Liver (tissue), 3 donors: Measurements from ENCODE around the gene FUBP3.

Experiments used
- ATF3 ChIP-seq: IDR thresholded peaks from 2 replicates; pipeline ENCODE4 v1.6.1; 2016; ENCODE audit warnings: antibody characterized with exemption
- FOXA1 ChIP-seq: IDR thresholded peaks from 2 replicates; pipeline ENCODE4 v1.6.1; 2016; ENCODE audit warnings: antibody characterized with exemption
- JUND ChIP-seq, 2 donors: IDR thresholded peaks; 2 replicates each; pipeline ENCODE4 v1.6.1; 2016; ENCODE audit warnings: antibody characterized with exemption in 2 of 2
- RAD21 ChIP-seq, 2 donors: IDR thresholded peaks; 2 replicates each; pipeline ENCODE4 v1.6.1; 2016; ENCODE audit warnings: antibody characterized with exemption in 2 of 2, mild to moderate bottlenecking in 2 of 2
- RXRA ChIP-seq, 2 donors: IDR thresholded peaks; 2 replicates each; pipeline ENCODE4 v1.6.1; 2017 to 2018; ENCODE audit warnings: antibody characterized with exemption in 2 of 2, mild to moderate bottlenecking in 1 of 2
- SP1 ChIP-seq: IDR thresholded peaks from 2 replicates; pipeline ENCODE4 v1.6.1; 2018; ENCODE audit warnings: antibody characterized with exemption, mild to moderate bottlenecking
- TAF1 ChIP-seq: conservative IDR thresholded peaks from 2 replicates; pipeline ENCODE4 v1.6.1; 2016; ENCODE audit warnings: antibody characterized with exemption, mild to moderate bottlenecking
- TF ChIP-seq, protein P1 (sequence below): fragments of 150-350 bp; IDR thresholded peaks from 2 replicates; pipeline ENCODE4 v1.5.1; 2017; ENCODE audit warnings: improper control_type of control experiment, low read depth, low read length; ENCODE audit not compliant: missing input control
- TF ChIP-seq, protein P2 (sequence below): IDR thresholded peaks from 2 replicates; pipeline ENCODE4 v1.6.1; 2016; ENCODE audit warnings: antibody characterized with exemption
- TF ChIP-seq, protein P3 (sequence below): IDR thresholded peaks from 2 replicates; pipeline ENCODE4 v1.6.1; 2016; ENCODE audit warnings: antibody characterized with exemption, mild to moderate bottlenecking
- donor health status: healthy.
- donor health status: healthy.

DNA sequence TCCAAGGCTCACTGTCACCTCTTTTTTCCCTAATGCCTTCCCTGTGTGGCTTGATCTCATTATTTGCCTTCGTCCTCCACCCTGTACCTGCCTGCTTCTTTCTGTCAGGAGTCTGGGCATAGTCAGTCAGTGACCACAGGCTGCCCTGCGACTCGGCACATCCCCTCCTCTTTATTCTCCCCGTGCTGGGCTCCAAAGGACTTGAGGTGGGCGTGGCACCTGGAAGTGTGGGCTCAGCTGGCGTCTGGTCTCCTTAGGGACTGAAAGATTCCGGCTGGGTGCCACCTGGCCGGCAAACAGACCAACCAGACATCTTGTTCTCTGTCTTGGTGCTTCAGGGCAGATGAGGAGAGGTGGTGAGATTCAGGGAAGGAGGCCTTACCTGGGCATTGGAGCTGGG lies 55.4 kb downstream of the FUBP3 start:
- TF ChIP-seq, protein P1, sequence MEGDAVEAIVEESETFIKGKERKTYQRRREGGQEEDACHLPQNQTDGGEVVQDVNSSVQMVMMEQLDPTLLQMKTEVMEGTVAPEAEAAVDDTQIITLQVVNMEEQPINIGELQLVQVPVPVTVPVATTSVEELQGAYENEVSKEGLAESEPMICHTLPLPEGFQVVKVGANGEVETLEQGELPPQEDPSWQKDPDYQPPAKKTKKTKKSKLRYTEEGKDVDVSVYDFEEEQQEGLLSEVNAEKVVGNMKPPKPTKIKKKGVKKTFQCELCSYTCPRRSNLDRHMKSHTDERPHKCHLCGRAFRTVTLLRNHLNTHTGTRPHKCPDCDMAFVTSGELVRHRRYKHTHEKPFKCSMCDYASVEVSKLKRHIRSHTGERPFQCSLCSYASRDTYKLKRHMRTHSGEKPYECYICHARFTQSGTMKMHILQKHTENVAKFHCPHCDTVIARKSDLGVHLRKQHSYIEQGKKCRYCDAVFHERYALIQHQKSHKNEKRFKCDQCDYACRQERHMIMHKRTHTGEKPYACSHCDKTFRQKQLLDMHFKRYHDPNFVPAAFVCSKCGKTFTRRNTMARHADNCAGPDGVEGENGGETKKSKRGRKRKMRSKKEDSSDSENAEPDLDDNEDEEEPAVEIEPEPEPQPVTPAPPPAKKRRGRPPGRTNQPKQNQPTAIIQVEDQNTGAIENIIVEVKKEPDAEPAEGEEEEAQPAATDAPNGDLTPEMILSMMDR = no peak
- TF ChIP-seq RAD21 (IDR thresholded peaks at IDR 0.05) = no peak
- TF ChIP-seq RXRA (IDR thresholded peaks at IDR 0.05) = no peak
- TF ChIP-seq, protein P2, sequence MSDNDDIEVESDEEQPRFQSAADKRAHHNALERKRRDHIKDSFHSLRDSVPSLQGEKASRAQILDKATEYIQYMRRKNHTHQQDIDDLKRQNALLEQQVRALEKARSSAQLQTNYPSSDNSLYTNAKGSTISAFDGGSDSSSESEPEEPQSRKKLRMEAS = no peak
- TF ChIP-seq JUND (IDR thresholded peaks at IDR 0.05) = no peak
- TF ChIP-seq TAF1 = no peak
- no peak for TF ChIP-seq FOXA1
- TF ChIP-seq ATF3 = no peak
- TF ChIP-seq, protein P3, sequence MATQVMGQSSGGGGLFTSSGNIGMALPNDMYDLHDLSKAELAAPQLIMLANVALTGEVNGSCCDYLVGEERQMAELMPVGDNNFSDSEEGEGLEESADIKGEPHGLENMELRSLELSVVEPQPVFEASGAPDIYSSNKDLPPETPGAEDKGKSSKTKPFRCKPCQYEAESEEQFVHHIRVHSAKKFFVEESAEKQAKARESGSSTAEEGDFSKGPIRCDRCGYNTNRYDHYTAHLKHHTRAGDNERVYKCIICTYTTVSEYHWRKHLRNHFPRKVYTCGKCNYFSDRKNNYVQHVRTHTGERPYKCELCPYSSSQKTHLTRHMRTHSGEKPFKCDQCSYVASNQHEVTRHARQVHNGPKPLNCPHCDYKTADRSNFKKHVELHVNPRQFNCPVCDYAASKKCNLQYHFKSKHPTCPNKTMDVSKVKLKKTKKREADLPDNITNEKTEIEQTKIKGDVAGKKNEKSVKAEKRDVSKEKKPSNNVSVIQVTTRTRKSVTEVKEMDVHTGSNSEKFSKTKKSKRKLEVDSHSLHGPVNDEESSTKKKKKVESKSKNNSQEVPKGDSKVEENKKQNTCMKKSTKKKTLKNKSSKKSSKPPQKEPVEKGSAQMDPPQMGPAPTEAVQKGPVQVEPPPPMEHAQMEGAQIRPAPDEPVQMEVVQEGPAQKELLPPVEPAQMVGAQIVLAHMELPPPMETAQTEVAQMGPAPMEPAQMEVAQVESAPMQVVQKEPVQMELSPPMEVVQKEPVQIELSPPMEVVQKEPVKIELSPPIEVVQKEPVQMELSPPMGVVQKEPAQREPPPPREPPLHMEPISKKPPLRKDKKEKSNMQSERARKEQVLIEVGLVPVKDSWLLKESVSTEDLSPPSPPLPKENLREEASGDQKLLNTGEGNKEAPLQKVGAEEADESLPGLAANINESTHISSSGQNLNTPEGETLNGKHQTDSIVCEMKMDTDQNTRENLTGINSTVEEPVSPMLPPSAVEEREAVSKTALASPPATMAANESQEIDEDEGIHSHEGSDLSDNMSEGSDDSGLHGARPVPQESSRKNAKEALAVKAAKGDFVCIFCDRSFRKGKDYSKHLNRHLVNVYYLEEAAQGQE = no peak
- no peak for TF ChIP-seq SP1
